Endothelial cell of umbilical vein (primary cell): ENCODE results near the gene NSFL1C. TPM values are rescaled to one million over a fixed set of nuclear protein-coding genes. Genes with fewer than 3 reads are reported as not detected.

Experiments used
- BruUV-seq: library from RNA; stranded (reverse); fragments of 400-500 nt; replicated peaks from 2 replicates; lab custom pipeline; 2021; lab: Mats Ljungman, UMichigan
- CTCF ChIA-PET: fragments of 300-600, 350-600 bp; sonication (Branson Sonifier 250); formaldehyde crosslinking; loops from one replicate; lab custom pipeline; 2021; ENCODE audit warnings: antibody characterized with exemption, inconsistent platforms; lab: Charles Lee
- POLR2A ChIA-PET: fragments of 300-600, 350-600 bp; sonication (Branson Sonifier 250); formaldehyde crosslinking; loops from one replicate; lab custom pipeline; 2021; ENCODE audit warnings: antibody characterized with exemption, inconsistent platforms; lab: Charles Lee
- DNase-seq: peaks from one replicate; pipeline ENCODE4 v3.0.0-alpha.2; 2011; ENCODE audit warnings: low read depth, low spot score
- FAIRE-seq: peaks from 2 replicates; lab custom pipeline; 2011; peaks lifted over from hg19 to GRCh38; lab: Jason Lieb, UNC
- H2AFZ ChIP-seq: 2 replicates; pipeline ENCODE4 v1.6.0; 2012; ENCODE audit warnings: low read depth, low read length, control low read depth, inconsistent platforms
- H3K27ac ChIP-seq: 2 replicates; pipeline ENCODE4 v1.5.1; 2011; ENCODE audit warnings: low read depth, mild to moderate bottlenecking, control low read depth, low read length, moderate library complexity; ENCODE audit not compliant: insufficient read depth
- H3K27me3 ChIP-seq, 2 experiments: 2 replicates each; pipeline versions ENCODE4 v1.6.0 to v1.6.1; 2011; ENCODE audit warnings: low read length in 2 of 2, mixed read lengths in 1 of 2; ENCODE audit not compliant: control insufficient read depth in 2 of 2, insufficient read depth in 2 of 2
- H3K36me3 ChIP-seq, 2 experiments: 2 replicates in 1 of 2; 3 replicates in 1 of 2; pipeline ENCODE4 v1.5.1; 2011; ENCODE audit warnings: low read length in 2 of 2, mild to moderate bottlenecking in 1 of 2, moderate library complexity in 1 of 2; ENCODE audit not compliant: control insufficient read depth in 2 of 2, insufficient read depth in 2 of 2; ENCODE audit errors: extremely low read depth in 1 of 2
- H3K4me1 ChIP-seq: 3 replicates; pipeline ENCODE4 v1.5.1; 2011; ENCODE audit warnings: mild to moderate bottlenecking, low read length; ENCODE audit not compliant: control insufficient read depth, insufficient read depth; ENCODE audit errors: extremely low read depth
- H3K4me2 ChIP-seq: 2 replicates; pipeline ENCODE4 v1.6.1; 2011; ENCODE audit warnings: low read length, control low read depth, mixed read lengths; ENCODE audit not compliant: insufficient read depth
- H3K4me3 ChIP-seq, 3 experiments: fragments of 200-600 bp in 1 of 3; sonication (generic), shearing (Covaris generic) in 1 of 3; replicated peaks in 1 of 3; 2 replicates each; pipeline ENCODE4 v1.5.1; 2011 to 2016; ENCODE audit warnings: control low read depth in 3 of 3, low read length in 3 of 3, mild to moderate bottlenecking in 2 of 3, inconsistent platforms in 1 of 3, low read depth in 1 of 3, moderate library complexity in 1 of 3; ENCODE audit not compliant: insufficient read depth in 1 of 3
- H3K79me2 ChIP-seq: 2 replicates; pipeline ENCODE4 v1.6.0; 2012; ENCODE audit warnings: low read length, inconsistent platforms; ENCODE audit not compliant: control insufficient read depth, insufficient read depth
- H3K9ac ChIP-seq: replicated peaks from 2 replicates; pipeline ENCODE3; 2011; ENCODE audit warnings: low read length, control low read depth; ENCODE audit not compliant: insufficient read depth; ENCODE audit errors: extremely low read depth
- H3K9me1 ChIP-seq: replicated peaks from 3 replicates; pipeline ENCODE4 v1.6.0; 2011; ENCODE audit warnings: mild to moderate bottlenecking, low read length; ENCODE audit not compliant: control insufficient read depth, insufficient read depth; ENCODE audit errors: extremely low read depth
- H3K9me3 ChIP-seq: replicated peaks from 2 replicates; pipeline ENCODE4 v1.5.1; 2012; ENCODE audit warnings: low read length, inconsistent platforms; ENCODE audit not compliant: control insufficient read depth, insufficient read depth
- H4K20me1 ChIP-seq: replicated peaks from 2 replicates; pipeline ENCODE3; 2011; ENCODE audit warnings: mild to moderate bottlenecking, low read length; ENCODE audit not compliant: control insufficient read depth, insufficient read depth; ENCODE audit errors: extremely low read depth
- EZH2 ChIP-seq: IDR thresholded peaks from 2 replicates; pipeline ENCODE4 v1.6.1; 2012; ENCODE audit warnings: borderline replicate concordance, low read depth, mild to moderate bottlenecking, moderate library complexity, low read length, inconsistent platforms; ENCODE audit not compliant: severe bottlenecking
- FOS ChIP-seq: IDR thresholded peaks from 2 replicates; pipeline ENCODE4 v1.6.1; 2011; ENCODE audit warnings: mild to moderate bottlenecking, low read length, moderate library complexity, borderline replicate concordance; ENCODE audit not compliant: insufficient read depth
- POLR2A ChIP-seq: IDR thresholded peaks from 2 replicates; pipeline ENCODE4 v1.6.1; 2012; ENCODE audit warnings: low read depth, mild to moderate bottlenecking, control low read depth, low read length
- POLR2AphosphoS5 ChIP-seq: IDR thresholded peaks from 2 replicates; pipeline ENCODE4 v1.6.1; 2012; ENCODE audit warnings: low read depth, mild to moderate bottlenecking, control low read depth, low read length, moderate library complexity; ENCODE audit not compliant: insufficient read depth
- dilution Hi-C: fragments of 300-500 bp; cut with MboI; formaldehyde crosslinking; loops from one replicate; pipeline ENCODE4 v1.15.0; 2019; ENCODE audit warnings: low sequenced_read_pairs; ENCODE audit not compliant: extremely low pct_ligation_motif_present
- intact Hi-C: fragments of 100-400 bp; cut with micrococcal nuclease; formaldehyde crosslinking; loops from one replicate; pipeline ENCODE4 v1.10.0; 2022
- polyA plus RNA-seq, 4 experiments: library from polyadenylated mRNA; depleted of rRNA in 3 of 4; stranded (reverse) in 3 of 4; unstranded in 1 of 4; fragments of >200 nt; gene quantifications; 2 replicates each; pipeline versions ENCODE4 v1.2.1 to v1.2.3, GENCODE V29; 2011 to 2012; ENCODE audit warnings: missing spikeins in 1 of 4
- total RNA-seq: library from RNA; stranded (reverse); gene quantifications from 2 replicates; pipeline ENCODE4 v1.2.3, GENCODE V29; 2021
- TF ChIP-seq, protein P1 (sequence below): IDR thresholded peaks from 2 replicates; pipeline ENCODE4 v1.6.1; 2011; ENCODE audit not compliant: insufficient read depth, insufficient read length
- TF ChIP-seq, protein P2 (sequence below), 2 donors: IDR thresholded peaks; 1 replicate in 1 of 2; 2 replicates in 1 of 2; pipeline ENCODE4 v1.5.1; 2011; ENCODE audit warnings: low read length in 2 of 2, mild to moderate bottlenecking in 2 of 2, moderate library complexity in 2 of 2, control low read depth in 1 of 2, inconsistent platforms in 1 of 2, low read depth in 1 of 2; ENCODE audit not compliant: insufficient read depth in 1 of 2; ENCODE audit errors: extremely low read depth in 1 of 2

NSFL1C gene
- total and polyA plus RNA-seq, 2 donors (not counting 3 experiments of a cell fraction or from before 2014, with no cell fraction given) = 27.3 to 95.7 TPM

DNA sequence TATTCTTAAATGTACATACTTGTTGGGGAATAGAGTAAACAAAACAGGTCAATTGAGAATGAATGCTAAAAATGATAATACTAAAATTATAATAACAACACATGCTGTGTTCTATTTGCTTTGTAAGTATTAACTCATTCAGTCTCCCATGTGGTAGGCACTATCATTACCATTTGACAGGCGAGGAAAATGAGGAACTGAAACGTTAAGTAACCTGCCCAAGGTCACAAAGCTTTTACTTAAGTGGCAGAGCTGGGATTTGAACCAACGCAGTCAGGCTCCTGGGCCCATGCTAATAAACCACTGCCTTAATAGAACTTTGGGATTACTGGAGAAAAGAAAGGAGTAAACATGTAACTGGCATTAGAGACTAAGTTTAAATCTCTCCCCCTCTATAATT lies 3.8 kb downstream of the NSFL1C start:
- POLR2A ChIA-PET = no interaction called here
- no TSS peak for BruUV-seq
- Histone ChIP-seq H3K27ac (no peak overlapping the region), H3K4me2 (no peak overlapping the region), H3K4me3 (no peak overlapping the region), H3K4me1 (peaks cover 22% of the 10 kb centered on the region), H3K36me3 (peaks cover 14 to 22% of the 10 kb centered on the region in 2 experiments), H3K9me1 (no peaks in the 10 kb centered on the region), H3K79me2 (peaks cover 65% of the 10 kb centered on the region), H3K27me3 (no peaks in the 10 kb centered on the region), H4K20me1 (peaks cover 4% of the 10 kb centered on the region), H3K9me3 (no peaks in the 10 kb centered on the region), H3K9ac (no peak overlapping the region), H2AFZ (no peak overlapping the region)
- intact Hi-C loops (no loop called here), dilution Hi-C loops (no loop called here)
- CTCF ChIA-PET = interaction anchor here (2.0 kb wide), 1 partner anchor 41 kb away, joined by 11 read pairs; no protein-coding TSS in a partner anchor
- DNase-seq (no peak), FAIRE-seq (no peak)
- no peak for TF ChIP-seq EZH2
- TF ChIP-seq, protein P1, sequence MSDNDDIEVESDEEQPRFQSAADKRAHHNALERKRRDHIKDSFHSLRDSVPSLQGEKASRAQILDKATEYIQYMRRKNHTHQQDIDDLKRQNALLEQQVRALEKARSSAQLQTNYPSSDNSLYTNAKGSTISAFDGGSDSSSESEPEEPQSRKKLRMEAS = no peak
- TF ChIP-seq, protein P2, sequence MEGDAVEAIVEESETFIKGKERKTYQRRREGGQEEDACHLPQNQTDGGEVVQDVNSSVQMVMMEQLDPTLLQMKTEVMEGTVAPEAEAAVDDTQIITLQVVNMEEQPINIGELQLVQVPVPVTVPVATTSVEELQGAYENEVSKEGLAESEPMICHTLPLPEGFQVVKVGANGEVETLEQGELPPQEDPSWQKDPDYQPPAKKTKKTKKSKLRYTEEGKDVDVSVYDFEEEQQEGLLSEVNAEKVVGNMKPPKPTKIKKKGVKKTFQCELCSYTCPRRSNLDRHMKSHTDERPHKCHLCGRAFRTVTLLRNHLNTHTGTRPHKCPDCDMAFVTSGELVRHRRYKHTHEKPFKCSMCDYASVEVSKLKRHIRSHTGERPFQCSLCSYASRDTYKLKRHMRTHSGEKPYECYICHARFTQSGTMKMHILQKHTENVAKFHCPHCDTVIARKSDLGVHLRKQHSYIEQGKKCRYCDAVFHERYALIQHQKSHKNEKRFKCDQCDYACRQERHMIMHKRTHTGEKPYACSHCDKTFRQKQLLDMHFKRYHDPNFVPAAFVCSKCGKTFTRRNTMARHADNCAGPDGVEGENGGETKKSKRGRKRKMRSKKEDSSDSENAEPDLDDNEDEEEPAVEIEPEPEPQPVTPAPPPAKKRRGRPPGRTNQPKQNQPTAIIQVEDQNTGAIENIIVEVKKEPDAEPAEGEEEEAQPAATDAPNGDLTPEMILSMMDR (IDR thresholded peaks at IDR 0.05; ENCODE audit: extremely low read depth in 1 of 2, insufficient read depth in 1 of 2, low read depth in 1 of 2, low read length in 2 of 2) = no peak
- TF ChIP-seq POLR2AphosphoS5 = no peak
- no peak for TF ChIP-seq FOS
- no peak for TF ChIP-seq POLR2A
